Stromal cell of bone marrow (primary cell): ENCODE data around the gene ADD3.

Experiments used
- DNase-seq: peaks from one replicate; pipeline ENCODE4 v3.0.0-alpha.2; 2012; ENCODE audit warnings: low read depth

The ADD3 gene

DNA sequence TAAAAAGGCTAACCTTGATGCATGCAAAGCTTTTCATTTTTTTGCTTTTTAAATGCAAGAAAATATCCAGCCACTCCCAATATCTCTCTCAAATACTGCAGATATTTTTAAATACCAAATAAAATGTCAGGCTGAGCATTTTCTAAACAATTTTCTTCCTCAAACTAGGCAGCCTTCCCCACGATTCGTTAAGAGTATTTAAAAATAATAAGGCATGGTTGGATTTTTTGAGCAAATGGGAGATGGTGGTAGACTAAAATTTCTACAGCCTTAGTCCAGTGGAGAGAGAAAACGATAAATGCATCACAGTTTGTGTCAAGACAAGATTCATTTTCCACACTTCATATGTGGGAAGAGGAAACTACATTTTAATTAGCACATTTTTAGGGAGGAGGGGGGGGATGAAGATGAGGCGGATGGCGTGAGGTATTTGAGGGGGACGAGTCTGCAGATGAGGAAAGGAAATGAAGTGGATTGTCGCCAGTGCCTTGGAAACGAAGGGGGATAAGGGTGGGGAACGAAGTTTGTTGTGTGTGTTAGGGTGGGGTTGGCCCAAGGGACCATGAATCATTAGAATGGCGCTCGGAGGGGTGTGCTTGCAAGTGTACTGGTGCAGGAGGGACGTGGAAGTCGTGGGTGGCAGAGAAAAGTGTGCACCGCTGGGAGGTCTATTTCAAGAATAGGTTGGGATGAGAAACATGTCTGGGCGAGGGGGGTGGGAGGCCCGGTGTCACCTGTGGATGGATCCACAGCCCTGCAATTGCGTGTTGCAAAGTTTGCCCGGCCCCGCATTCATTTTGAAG is 1.2 kb upstream of the ADD3 start:
- DNase-seq: peak; percentile 54

DNA sequence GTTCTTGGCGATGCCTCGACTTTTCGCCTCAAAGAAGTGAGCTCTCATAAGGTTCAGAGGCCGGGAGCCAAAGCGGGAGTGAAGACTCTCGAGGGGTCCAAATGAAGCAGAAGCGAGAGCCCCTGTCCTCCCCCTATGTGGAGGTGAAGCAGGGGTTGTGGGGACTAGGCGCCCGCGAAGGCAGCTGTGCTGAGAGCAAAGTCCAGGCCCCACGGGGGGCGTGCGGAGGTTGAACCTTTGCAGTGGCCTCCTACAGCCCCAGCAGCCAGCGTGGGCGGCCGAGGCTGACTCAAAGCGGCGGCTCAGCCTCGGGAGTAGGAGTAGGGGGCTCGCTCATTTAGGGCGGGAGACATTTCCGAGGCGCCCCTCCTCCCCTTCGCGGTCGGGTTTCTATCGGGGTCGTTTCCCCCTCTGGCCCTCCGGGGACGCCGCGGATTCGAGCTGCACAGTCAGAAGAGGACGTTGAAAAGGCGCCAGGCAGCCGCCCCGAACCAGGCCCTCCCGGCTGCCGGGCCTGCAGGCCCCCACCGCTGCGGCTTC is 553 bp upstream of the ADD3 start:
- DNase-seq: peak; percentile 31

DNA sequence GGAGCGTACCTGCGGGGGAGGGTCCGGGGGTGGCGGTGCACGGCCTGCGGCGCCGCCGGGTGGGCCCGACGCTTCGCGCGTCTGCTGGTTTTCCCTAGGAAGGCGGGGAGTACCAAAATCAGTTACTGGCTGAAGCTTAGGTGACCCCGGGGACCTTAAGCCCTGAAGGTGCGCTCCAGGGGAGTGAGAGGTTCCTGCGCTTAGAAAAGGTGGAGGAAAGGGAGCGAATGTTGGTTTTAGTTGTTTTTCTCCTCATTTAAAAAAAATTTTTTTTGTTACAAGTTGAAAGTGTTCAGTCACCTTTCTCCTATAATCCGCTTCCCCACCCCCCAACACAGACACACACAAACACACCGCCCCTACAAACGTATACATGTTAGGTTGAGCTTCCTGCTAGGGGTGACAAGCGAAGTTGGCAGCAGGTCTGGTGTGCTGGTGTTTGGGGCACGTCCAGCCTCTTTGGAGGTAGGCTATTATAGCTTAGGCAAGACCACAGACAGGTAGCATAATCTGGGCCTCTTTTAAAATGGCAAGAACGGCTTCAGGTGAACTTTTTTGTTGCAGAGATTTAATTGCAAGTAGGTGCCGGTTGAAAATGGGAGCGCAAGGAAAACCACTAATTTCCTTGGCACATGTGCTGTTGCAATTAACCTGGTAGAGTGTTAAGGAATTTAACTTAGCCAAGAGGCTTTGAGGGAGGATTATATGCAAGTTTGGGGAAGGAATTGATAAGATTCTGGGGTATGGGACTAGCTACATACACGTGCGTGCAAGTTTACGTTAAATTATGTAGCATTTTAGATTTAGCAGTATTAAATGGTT is 945 bp downstream of the ADD3 start:
- no peak for DNase-seq

DNA sequence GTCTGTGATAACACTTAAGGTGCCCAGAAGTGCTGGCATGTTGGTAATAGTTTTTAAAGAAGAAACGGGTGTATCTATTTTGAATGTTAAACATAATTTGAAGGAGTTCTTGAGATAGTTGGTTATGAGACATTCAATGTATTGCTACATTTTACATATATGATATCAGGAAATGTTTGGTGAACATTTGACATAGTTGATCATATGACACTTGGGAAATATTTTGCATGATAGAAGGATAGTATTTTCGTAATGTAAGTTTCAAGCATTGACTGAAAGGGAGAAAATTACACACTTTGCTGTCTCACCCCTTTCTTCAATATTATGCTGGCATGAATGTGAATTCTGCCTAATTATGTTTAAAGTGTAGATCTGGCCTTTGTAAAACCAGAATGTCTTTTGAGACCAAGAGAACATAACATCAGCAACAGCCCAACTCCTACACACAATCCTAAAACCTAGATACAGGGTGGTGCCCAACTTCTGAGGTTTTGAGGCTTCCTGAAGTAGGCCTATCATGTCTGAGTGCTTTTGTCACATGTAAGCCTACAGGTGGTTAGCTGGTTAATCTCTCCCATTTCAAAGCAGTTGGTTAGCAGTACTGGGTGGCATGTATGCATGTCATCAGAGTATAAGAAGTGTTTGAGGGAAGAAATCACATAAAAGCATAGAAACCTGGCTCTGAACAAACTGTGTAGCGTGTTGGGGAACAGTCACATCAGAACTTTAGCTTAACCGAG is 2.1 kb downstream of the ADD3 start:
- DNase-seq: no peak

DNA sequence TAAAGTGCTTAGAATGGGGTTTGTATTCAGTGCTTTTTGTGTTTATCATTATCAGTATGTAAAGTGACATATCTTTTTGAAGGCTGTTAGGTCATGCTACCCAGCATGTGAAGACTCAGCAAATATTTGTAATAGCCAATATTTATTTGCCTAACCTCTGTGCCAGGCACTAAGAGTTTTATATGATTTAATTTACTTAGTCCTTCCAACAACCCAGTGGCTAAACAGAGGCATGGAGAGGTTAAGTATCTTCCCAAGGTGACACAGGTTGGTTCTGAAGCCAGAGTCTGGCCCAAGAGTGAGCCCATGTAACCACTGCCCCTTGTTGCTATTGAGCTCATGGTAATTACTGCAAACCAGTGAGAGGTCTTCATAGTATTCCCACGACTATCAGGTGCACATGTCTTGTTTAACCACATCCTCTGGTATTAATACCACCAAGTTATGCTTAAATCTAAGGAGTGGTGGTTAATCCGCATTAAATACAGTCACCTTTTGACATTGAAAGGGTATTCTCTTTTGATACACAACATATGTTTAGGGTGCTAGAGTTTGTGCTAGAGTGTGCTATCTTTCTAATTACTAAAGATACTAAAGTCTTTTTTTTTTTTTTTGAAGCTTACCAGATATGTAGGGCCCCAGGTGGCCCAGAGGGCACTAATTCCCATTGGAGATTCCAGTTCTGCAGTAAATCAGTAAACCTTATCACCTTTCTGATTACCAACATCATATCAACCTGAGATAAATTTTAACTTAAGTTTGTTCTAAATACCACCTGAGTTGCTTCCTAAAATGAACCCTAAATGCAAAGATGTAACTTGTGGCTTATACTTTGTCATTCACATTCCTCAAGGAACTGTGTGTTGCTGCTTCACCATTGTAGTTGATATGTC is 2.9 kb downstream of the ADD3 start:
- DNase-seq: no peak

DNA sequence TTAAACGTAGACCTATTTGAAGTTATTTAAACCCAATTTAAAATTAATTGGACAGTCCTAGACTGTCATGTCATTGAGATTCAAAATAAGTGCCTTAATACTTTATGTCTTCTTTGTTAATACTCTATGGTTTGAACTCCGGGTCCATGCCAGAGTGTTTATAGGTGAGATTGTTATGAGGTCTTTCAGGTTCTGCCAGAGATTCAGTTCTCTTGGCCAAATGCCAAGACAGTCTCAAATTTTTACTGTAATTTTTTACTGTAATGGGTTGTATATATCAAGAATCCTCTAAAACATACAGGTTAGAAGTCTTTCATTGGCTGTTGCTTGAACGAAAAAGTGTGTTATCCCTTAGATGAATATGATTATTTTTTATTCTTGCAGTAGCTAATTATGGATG is 3.9 kb downstream of the ADD3 start:
- DNase-seq: no peak

DNA sequence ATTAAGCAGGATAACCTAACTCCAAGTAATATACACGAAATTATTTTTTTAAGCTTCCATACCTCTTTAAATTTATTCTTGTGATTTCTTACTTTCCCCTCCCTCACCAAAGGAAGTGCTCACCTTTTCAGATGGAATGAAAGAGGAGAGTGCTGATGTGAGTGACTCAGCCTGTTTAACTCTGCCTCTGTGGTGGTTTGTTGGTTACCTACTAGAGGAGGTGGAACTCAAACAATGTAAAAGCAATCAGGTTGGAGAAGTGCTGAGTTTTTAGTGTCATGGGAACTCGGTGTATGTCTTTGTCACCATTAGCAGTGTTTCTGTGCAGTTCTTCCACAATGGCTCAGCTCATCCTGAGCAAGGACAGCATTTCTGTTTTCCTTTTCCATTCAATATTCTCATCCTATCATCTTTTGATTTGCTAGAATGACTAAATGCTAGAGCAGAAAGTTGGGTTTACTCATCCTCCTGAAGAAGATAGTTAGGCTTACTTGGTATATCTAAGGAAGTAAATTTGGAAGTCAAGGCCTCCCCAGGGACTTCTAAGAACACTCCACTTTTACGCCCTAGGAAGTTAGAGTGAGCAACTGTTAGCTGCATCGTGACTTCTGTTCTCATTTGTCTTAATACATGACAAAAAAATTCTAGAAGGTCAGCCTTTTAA is 6.0 kb downstream of the ADD3 start:
- DNase-seq: no peak

DNA sequence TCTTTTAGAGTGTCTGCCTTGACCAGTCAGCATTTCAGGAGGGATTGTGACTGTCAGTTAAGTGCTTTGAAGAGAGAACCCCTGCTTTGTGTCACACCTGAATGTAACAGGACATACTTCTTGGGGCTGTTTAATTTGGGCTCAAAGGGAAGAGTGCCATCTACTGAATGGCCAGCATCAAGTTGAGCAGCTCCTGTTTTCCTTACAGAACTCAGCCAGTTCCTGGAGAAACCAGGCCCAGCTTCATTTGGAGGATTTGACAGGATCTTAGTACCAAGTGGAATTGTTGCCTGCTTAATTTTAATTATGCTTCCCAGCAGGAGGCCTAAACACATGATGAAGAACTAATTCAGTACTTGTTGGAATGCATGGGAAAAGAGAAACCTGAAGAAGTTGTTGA is 8.3 kb downstream of the ADD3 start:
- no peak for DNase-seq

DNA sequence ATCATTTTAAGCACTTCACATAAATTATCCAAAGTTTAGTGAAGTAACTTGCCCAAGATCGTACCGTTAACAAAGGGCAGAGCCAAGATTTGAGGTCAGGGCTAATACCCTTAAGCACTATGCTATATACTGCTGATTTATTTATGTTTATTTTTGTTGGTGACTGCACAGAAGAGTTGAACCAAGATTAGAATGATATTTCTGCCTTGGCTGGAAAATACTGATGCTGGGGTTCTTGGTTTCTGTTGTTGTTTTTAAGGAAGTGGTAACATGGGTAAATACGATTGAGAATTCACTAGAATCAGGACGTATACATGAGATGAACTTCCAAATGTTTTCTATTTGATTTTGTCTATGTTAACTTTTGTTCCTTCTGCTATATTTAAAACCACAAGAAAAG is 9.3 kb downstream of the ADD3 start:
- DNase-seq: no peak

DNA sequence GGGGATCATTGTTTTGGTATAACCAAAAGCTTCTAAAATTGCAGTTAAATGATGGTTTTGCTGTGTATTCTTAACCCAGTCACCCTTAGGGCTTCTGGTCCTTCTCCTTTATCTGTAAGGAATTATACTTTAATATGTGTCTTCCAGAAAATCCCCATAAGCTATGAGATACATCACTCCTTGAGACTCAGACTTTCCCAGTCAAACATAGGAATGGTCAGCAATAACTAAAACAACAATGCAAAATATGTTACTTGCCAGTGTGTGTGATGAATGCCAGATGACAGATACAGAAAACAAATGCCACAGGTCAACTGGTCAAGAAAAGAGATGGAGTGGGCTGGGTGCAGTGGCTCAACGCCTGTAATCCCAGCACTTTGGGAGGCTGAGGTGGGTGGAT is 10.1 kb downstream of the ADD3 start:
- DNase-seq: no peak

DNA sequence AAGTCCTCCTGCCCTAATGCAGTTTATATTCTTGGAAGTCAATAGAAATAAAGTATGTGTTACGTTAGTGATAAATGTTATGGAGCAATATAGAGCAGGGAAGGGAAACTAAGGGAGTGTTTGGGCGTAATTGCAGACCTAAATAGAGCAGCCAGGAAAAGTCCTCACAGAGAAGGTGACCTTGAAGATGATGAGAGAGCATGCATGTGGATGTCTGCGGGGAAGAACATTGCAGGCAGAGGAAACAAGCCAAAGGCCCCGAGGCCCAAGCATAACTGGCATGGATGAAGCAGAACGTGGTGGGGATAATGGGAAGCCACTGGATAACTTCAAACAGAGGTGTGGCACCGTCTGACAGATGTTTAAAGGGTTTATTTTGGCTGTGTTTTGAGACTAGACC is 12.5 kb downstream of the ADD3 start:
- DNase-seq: no peak

DNA sequence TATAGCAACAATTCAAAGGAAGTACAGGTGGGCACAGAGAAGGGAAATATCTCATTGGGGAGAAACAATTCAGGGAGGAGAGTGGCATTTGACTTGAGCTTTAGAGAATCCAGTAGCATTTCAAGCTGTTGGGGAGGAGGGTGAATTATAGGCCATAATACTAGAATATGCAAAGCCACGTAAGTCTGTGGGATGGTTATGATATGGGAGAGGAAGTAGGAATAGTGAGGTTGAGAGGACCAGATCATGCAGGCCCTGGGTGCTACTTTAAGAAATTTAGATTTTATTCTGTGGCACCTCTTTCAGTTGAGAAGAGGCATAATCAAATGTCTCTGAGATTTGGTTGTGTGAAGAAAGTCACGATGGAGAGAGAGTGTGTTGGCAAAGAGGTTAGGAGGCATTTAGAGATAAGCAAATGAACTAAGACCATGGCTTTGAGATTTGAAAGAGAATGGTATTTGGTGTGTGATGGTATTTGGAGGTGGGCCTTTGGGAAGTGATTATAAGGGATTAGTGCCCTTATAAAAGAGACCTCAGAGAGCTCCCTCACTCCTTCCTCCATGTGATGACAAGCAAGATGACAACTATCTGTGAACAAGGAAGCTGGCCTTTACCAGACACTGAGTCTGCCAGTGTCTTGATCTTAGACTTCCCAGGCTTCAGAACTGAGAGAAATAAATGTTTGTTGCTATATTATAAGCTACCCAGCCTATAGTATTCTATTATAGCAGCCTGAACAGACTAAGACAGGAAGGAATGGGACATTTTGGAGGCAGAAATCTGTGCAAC is 15.1 kb downstream of the ADD3 start:
- no peak for DNase-seq

DNA sequence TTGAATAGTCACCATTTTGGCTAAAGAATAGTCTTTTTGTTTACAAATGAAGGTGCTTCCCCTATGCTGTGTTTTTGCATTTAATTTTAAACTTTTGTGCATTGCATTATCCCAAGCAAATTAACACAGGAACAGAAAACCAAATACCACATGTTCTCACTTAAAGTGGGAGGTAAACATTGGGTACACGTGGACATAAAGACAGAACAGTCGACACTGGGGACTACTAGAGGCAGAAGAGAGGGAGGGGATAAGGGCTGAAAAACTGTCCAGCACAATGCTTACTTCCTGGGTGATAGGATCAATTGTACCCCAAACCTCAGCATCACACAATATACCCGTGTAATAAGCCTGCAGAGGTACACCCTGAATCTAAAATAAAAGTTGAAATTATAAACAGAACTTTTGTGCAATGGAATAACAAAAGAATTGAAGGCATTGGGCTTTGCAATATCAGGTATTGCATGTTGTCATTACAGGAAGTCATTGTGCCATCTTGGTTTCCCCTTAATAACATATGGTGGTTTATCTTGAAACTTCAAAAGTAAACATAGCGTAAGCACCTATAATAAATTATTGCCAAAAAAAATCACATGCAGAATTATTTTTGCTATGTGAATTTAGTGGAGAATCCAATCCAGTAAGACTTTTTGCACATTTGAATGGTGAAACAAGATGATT is 16.1 kb downstream of the ADD3 start:
- DNase-seq: no peak

DNA sequence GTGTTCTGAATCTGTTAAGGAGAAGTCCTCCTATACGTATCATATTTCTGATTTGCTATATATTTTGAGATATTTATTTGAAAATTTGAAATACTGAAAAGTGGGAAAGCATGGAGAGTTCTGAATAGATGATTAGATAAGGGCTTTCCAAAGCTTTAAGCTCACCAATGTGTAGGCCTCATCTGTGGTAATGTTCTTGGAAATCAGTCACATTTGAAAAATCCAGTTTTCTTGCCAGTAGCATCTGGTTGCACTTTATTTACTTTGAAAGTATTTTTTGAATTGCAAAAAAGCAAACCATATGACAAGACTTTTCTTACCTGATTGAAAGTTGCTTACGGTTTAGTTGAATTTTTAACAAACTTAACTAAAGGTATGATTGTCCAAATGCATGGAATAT is 21.7 kb downstream of the ADD3 start:
- DNase-seq: no peak

DNA sequence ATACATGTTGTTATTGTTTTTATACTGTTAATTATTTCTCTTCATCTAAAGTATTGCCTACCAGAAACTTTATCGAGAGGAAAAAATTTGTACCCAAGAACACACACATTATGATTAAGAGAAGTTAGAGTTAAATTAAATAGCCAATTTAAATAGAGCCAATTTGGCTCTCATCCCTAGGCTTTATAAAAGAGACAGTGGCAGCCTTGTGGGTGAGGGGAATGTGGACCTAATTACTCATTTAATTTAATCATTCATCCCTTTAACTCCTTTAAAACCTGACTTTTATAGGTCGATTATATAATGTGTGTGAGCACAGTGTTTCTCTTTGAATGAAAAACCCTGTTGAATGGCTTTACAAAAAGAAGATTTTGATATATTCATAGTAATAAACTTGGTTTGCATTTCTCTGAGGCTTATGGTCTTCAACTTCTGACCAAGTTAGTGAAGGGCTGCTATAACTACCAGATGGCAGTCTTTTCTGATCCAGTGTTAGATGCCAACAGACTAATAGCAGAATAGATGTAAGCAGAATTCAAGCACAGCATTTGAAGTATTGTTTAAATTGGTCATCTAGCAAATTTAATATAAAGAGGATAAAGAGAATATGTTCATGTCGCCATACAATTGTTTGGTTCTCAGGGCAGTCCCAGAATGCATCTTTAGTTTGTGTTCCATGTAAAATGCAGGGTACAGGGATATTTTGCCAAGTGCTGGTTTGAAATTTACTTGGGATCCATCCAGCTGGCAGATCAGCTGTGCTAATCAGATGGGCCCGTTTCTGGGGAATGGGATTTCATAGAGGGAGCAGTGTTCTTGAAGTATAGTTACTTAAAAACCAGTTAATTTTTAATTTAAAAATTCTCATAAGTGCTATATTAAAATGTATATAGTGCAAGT is 25.3 kb downstream of the ADD3 start:
- no peak for DNase-seq

DNA sequence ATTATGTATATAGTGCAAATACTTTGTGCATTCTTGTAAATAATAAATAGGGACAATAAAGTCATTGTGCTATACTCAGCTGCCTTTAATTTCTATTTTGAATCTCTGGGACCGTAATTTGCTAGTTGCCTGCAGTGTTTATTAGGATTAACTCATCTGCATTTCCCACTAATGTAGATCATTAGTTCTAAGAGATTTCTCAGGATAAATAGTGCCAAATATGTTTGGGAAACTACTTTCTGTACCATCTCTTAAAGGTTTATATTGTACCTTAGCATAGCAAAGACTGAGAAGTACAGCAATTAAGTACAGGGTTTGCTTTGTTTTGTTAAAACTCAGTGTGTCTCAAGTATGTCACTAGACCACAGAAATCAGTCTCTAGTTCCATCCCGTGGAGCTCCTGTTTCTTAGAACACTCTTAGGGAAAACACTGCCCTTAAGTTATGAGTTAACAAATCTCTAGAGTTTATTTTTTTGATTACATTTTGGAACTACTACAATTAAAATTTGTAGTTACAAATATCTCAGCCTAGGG is 26.0 kb downstream of the ADD3 start:
- DNase-seq: no peak

DNA sequence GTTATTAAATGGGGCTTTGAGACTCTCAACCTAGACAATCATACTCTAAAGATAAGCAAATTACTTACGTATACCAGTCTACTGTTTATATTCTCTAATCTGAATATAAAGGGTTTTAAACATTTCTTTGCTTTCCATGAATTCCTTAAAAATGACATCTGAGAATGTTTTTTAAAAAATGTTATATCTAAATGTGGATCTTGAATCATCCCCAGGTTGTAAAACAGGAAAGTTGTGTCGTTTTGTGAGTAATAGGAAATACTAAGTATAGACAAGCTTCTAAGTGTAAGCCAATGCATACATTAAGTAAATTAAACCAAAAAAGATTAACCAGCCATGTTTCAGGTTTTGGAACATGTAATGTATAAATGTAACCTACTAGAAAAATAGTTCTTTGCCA is 26.8 kb downstream of the ADD3 start:
- no peak for DNase-seq
